Aorta (tissue), 5 donors: ENCODE results near the gene EVL. TPM values are rescaled to one million over a fixed set of nuclear protein-coding genes. Genes with fewer than 3 reads are reported as not detected.

ENCODE experiments used
- ATAC-seq: fragments of 200-7000 bp; cut with Tn5 transposase; one replicate; pipeline ENCODE4 v1.9.1; 2022; ENCODE audit warnings: moderate library complexity; ENCODE audit not compliant: low FRiP score
- DNase-seq, 2 donors: peaks; one replicate each; pipeline ENCODE4 v3.0.0-alpha.2; 2020
- H3K27ac ChIP-seq, 2 donors: one replicate each; pipeline ENCODE4 v1.5.1; 2013; ENCODE audit warnings: low read length in 2 of 2, mild to moderate bottlenecking in 2 of 2, moderate library complexity in 2 of 2, control low read depth in 1 of 2, inconsistent platforms in 1 of 2, low read depth in 1 of 2
- H3K27me3 ChIP-seq, 2 donors: one replicate each; pipeline ENCODE4 v1.6.1; 2013; ENCODE audit warnings: control low read depth in 1 of 2, low read length in 1 of 2, mild to moderate bottlenecking in 1 of 2, moderate library complexity in 1 of 2; ENCODE audit not compliant: insufficient read depth in 2 of 2, control insufficient read depth in 1 of 2
- H3K36me3 ChIP-seq, 2 donors: one replicate each; pipeline ENCODE4 v1.6.1; 2013; ENCODE audit warnings: control low read depth in 1 of 2, low read length in 1 of 2, mild to moderate bottlenecking in 1 of 2; ENCODE audit not compliant: insufficient read depth in 2 of 2, control insufficient read depth in 1 of 2
- H3K4me1 ChIP-seq, 2 donors: one replicate each; pipeline ENCODE4 v1.6.1; 2013; ENCODE audit warnings: low read length in 2 of 2, control low read depth in 1 of 2, mild to moderate bottlenecking in 1 of 2, moderate library complexity in 1 of 2; ENCODE audit not compliant: insufficient read depth in 2 of 2, control insufficient read depth in 1 of 2
- H3K4me3 ChIP-seq, 2 donors: one replicate each; pipeline ENCODE4 v1.5.1; 2013; ENCODE audit warnings: low read length in 2 of 2, control low read depth in 1 of 2, mild to moderate bottlenecking in 1 of 2
- H3K9me3 ChIP-seq: one replicate; pipeline ENCODE4 v1.6.1; 2013; ENCODE audit warnings: mild to moderate bottlenecking, low read length; ENCODE audit not compliant: control insufficient read depth
- WGBS, 2 donors: extraction: QIAGEN DNeasy Blood & Tissue Kit; methylation state at CpG; one replicate each; pipeline ENCODE4 v1.1.7; 2013; 5-methylcytosine and 5-hydroxymethylcytosine counted together
- intact Hi-C, 2 donors: fragments of 100-400 bp; cut with DNase I; formaldehyde crosslinking; loops; one replicate each; pipeline versions ENCODE4 v1.14.2 to v1.15.0; 2022
- microRNA-seq, 2 donors: library from miRNA; unstranded; fragments of <30 nt; microRNA quantifications; one replicate each; pipeline ENCODE4 v1.2.0, GENCODE V29; 2020
- polyA plus RNA-seq, 2 donors: library from polyadenylated mRNA; stranded (reverse); fragments of 200-250 nt; gene quantifications; one replicate each; pipeline ENCODE4 v1.2.3, GENCODE V29; 2013
- total RNA-seq, 2 donors: library from RNA; stranded (reverse); fragmentation: NEBNext Ultra II Directional; extraction: Animal tissue kit (Norgen Biotek cat#: 25700); gene quantifications; one replicate each; pipeline ENCODE4 v1.2.1, GENCODE V29; 2021
- donor health status: healthy with polysubstance abuse.
- donor health status: Bipolar disorder and iron deficiency.
- donor health status: DM: no; HTN: no; CAD: no.
- donor health status: DM: no; HTN: no; CAD: no.
- donor health status: DM: yes; HTN: yes; CAD: no.

The EVL gene
- total and polyA plus RNA-seq, 4 donors, result 21.3 to 133 (median 55.7) TPM

DNA sequence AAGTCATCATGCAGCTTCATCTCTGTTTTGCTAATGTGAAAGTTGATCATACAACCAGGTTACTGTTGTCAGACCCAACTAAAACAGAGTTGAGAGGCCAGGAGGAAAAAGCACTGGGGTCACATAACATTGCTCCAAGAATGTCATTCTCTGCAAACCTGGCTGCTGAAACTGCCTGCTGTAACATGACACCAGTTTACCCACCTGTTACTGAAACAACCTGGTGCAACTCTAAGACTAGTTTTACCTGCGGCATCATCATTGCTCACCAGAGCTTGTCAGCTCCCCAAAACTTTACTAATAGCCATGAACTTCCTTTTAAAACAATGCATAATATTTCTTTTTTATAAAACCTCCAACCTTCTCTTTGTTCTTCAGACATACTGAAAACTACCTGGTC is 124.9 kb downstream of the EVL start:
- Histone ChIP-seq H3K9me3 (no peaks in the 10 kb centered on the region), H3K4me3 (no peak overlapping the region), H3K27ac (no peak overlapping the region), H3K36me3 (no peaks in the 10 kb centered on the region), H3K4me1 (no peaks in the 10 kb centered on the region), H3K27me3 (no peaks in the 10 kb centered on the region)
- DNase-seq (no peak), ATAC-seq (no peak)
- WGBS, 2 donors, result 92 to 98% methylated on average over 1 of the region's 1 CpG
- intact Hi-C loops, result loop anchor here in 1 of 2 donors (5.0 kb wide), 1 partner anchor 83 kb away; no protein-coding TSS in a partner anchor

GRCh38 chr14:100191584-100192249 is 126.5 kb downstream of the EVL start:
- intact Hi-C loops, result loop anchor here (2.0 to 5.0 kb wide), 2 partner anchors 84 to 209 kb away; no protein-coding TSS in a partner anchor
- Histone ChIP-seq H3K27ac (peak overlapping the region in 1 of 2 donors; percentile 52), H3K4me1 (no peaks in the 10 kb centered on the region), H3K27me3 (no peaks in the 10 kb centered on the region), H3K36me3 (no peaks in the 10 kb centered on the region), H3K9me3 (no peaks in the 10 kb centered on the region), H3K4me3 (no peak overlapping the region)
- no peak for ATAC-seq
- no peak for DNase-seq
- 69 to 73% methylated on average over 14 of the region's 14 CpGs for WGBS, 2 donors

- Histone ChIP-seq H3K4me3 (no peak overlapping the region), H3K9me3 (no peaks in the 10 kb centered on the region), H3K36me3 (no peaks in the 10 kb centered on the region), H3K27ac (peak overlapping the region in 1 of 2 donors; percentile 52), H3K4me1 (no peaks in the 10 kb centered on the region), H3K27me3 (no peaks in the 10 kb centered on the region)
- intact Hi-C loops, result loop anchor here (2.0 to 5.0 kb wide), 2 partner anchors 85 to 209 kb away; no protein-coding TSS in a partner anchor
- 64 to 66% methylated on average over 21 of the region's 21 CpGs for WGBS, 2 donors
- no peak for ATAC-seq
- DNase-seq, result peak in 1 of 2 donors; percentile 54
Observed at GRCh38 chr14:100192250-100192671, 127.0 kb downstream of the EVL start.

DNA sequence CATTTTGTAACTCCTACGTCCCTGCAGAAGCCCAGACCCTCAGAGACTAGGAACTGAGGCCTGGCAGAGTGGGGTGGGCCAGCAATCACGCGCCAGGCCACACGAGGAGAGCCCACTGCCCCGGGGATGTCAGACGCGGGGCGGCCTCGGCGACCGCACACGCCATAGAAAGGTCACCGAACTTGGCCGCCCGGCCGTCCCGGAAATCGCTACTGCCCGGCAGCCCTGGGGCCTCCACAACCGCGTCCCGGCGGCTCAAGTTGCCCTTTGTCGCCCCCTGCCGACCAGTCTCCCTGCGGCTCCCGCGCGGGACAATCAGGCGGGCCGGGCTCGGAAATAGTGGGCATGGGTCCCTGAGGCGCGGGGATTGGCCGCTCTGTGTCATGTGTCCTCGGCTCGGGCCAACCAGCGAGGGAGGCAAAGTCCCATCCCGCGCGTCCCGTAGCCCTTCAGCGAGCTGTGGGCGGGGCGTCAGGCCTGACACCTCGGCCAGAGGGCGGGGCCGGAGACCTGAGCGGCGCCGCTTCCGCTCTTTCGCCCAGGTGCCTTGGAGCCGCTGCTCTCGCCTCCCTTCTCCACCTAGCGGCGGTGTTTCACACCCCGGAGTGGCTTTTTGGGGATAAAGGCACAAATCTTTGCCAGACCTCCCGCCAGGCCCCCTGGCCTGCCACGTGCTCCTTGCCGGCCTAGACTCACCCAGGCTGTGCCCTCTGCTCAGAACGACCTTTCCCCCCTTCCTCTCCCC is 127.6 kb downstream of the EVL start:
- intact Hi-C loops, result loop anchor here (2.0 to 5.0 kb wide), 2 partner anchors 86 to 210 kb away; no protein-coding TSS in a partner anchor
- no peaks in the 10 kb centered on the region for H3K9me3 ChIP-seq
- no peaks in the 10 kb centered on the region for H3K27me3 ChIP-seq
- DNase-seq (peak; percentile 99 to 100), ATAC-seq (peak; percentile 99)
- no peaks in the 10 kb centered on the region for H3K4me1 ChIP-seq
- H3K27ac ChIP-seq, result peak overlapping the region in 1 of 2 donors; percentile 86
- no peaks in the 10 kb centered on the region for H3K36me3 ChIP-seq
- WGBS, 2 donors, result 1% methylated on average over 61 to 62 of the region's 62 CpGs
- H3K4me3 ChIP-seq, result no peak overlapping the region

Small RNAs within 50 kb of the gene (microRNA-seq; reads per million reads assigned to microRNA genes)
- gene MIR151B (93.5 to 179 reads per million in 2 donors), gene MIR342 (1,038 to 1,040 reads per million in 2 donors)

Other genes with a start within 250 kb of the EVL start
- under 1 TPM; 0.81 to 0.99 TPM for gene DEGS2, start 94.2 kb downstream of the EVL start, total RNA-seq
- 1 to 10 TPM in 1 of 2 donors, under 1 TPM in 1; 0.10 to 3.0 TPM for gene DEGS2, start 94.2 kb downstream of the EVL start, polyA plus RNA-seq
- gene YY1, start 173.7 kb downstream of the EVL start, total RNA-seq, result 10 to 100 TPM; 46.0 to 57.3 TPM
- gene YY1, start 173.7 kb downstream of the EVL start, polyA plus RNA-seq, result 10 to 100 TPM; 23.1 to 36.1 TPM
- gene SLC25A29, start 241.0 kb downstream of the EVL start, total RNA-seq, result 10 to 100 TPM; 38.1 to 45.9 TPM
- gene SLC25A29, start 241.0 kb downstream of the EVL start, polyA plus RNA-seq, result 10 to 100 TPM in 1 of 2 donors, 1 to 10 TPM in 1; 3.9 to 56.6 TPM